DMS 273 (cell line): ENCODE measurements around the gene MLF2.

Source experiments
- DNase-seq: peaks from one replicate; lab custom pipeline; 2025; ENCODE audit not compliant: unreplicated experiment; lab: John Stamatoyannopoulos, UW

The MLF2 gene

DNA sequence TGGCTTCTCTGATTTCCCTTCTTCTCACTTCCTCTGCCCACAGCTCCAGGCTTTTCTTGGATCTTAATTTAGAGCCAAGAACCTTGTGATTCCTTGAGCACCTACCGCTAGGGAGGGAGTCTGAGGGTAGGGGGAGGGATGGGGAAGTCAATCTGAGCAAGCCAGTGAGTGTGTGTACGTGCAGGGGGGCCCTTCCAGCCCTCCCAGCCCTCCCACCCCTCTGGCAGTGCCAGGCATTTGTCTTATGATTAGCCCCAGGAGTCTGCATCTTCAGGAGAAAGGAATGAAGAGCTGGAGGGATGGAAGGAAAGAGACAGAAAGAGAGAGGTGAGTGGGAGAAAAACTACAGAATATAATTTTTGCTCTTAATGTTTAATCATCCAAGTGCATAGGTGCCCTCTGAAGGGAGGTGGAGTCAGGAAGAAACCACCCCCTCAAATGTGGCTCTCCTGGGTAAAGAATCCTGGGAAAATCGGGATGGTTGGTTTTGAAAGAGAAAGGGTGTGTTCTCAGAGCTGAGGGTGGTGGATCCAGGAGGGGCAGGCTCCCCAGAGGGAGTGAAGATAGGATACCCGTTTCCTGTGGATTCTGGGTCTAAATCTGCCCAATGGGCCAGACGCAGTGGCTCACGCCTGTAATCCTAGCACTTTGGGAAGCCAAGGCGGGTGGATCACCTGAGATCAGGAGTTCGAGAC, 54.4 kb downstream of the MLF2 start:
- no peak for DNase-seq
